ENCODE results near the gene MSTO1. TPM values are rescaled to one million over a fixed set of nuclear protein-coding genes. Genes with fewer than 3 reads are reported as not detected.

The MSTO1 gene
- polyA plus RNA-seq, 1 donor from 2014 or later: 53.8 TPM

DNA sequence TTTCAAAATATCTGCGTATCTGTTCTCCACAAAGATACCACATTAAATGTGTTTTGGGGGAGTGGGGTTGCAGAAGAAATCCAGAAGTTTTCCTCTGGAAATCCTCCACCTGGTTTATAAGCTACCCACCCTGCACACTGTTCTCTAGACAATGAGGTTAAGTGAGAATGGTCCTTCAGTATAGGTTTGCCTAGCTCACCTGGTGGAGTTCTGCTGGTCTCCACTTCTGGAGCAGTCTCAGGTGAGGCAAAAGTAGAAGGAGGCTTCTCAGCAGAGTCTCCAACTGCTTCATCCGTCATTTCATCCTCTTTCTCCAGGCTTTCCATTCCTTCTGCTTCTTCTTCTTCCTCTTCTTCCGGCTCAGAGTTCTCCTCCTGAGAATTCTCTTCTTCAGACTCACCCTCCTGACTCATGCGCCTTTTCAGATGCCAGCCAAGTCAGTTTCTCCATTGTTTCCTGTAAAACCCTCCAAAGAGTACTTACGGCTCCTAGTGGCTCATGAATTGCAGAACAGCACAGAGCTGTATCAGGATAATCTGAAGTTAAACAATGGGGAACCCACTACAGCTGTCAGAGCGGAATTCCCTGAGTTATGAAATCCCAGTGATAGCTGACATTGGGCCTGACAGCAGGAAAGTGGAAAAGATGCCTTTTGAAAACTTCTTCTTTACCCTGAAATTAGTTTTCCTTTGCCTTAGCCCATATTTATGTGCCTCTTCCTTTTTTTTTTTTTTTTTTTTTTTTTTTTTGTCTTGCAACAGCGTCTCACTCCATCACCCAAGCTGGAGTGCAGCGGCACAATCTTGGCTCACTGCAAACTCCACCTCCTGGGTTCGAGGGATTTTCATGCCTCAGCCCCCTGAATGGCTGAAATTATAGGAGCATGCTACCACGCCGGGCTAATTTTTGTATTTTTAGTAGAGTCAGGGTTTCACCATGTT lies 38.5 kb downstream of the MSTO1 start:
- peaks cover 5% of the 10 kb centered on the region for H3K9me3 ChIP-seq (ENCODE audit: low read length)
- no peaks in the 10 kb centered on the region for H3K27me3 ChIP-seq (ENCODE audit: insufficient read depth, low read depth, low read length)
- no peak overlapping the region for H3K4me2 ChIP-seq (ENCODE audit: low read length)
- H3K36me3 ChIP-seq (ENCODE audit: insufficient read depth, low read length): no peaks in the 10 kb centered on the region
- no peak overlapping the region for H2AFZ ChIP-seq (ENCODE audit: low read depth, low read length)
- H3K9me2 ChIP-seq (ENCODE audit: insufficient read depth, low read length): no peaks in the 10 kb centered on the region
- H3K4me3 ChIP-seq (ENCODE audit: low read length): peak overlapping the region; percentile 55
- peak overlapping the region; percentile 70 for H3K27ac ChIP-seq (ENCODE audit: low read length)
- H3F3A ChIP-seq (ENCODE audit: insufficient read depth, low read length, poor library complexity, severe bottlenecking): no peaks in the 10 kb centered on the region
- no peaks in the 10 kb centered on the region for H4K20me1 ChIP-seq (ENCODE audit: insufficient read depth)
- H3K79me2 ChIP-seq (replicated peaks; ENCODE audit: insufficient read depth, low read length): no peaks in the 10 kb centered on the region
- H3K9ac ChIP-seq (ENCODE audit: low read length): peak overlapping the region; percentile 42
- TF ChIP-seq, protein P1, sequence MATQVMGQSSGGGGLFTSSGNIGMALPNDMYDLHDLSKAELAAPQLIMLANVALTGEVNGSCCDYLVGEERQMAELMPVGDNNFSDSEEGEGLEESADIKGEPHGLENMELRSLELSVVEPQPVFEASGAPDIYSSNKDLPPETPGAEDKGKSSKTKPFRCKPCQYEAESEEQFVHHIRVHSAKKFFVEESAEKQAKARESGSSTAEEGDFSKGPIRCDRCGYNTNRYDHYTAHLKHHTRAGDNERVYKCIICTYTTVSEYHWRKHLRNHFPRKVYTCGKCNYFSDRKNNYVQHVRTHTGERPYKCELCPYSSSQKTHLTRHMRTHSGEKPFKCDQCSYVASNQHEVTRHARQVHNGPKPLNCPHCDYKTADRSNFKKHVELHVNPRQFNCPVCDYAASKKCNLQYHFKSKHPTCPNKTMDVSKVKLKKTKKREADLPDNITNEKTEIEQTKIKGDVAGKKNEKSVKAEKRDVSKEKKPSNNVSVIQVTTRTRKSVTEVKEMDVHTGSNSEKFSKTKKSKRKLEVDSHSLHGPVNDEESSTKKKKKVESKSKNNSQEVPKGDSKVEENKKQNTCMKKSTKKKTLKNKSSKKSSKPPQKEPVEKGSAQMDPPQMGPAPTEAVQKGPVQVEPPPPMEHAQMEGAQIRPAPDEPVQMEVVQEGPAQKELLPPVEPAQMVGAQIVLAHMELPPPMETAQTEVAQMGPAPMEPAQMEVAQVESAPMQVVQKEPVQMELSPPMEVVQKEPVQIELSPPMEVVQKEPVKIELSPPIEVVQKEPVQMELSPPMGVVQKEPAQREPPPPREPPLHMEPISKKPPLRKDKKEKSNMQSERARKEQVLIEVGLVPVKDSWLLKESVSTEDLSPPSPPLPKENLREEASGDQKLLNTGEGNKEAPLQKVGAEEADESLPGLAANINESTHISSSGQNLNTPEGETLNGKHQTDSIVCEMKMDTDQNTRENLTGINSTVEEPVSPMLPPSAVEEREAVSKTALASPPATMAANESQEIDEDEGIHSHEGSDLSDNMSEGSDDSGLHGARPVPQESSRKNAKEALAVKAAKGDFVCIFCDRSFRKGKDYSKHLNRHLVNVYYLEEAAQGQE (IDR thresholded peaks at IDR 0.05; ENCODE audit: borderline replicate concordance): peak; percentile 86
- TF ChIP-seq EP300 (conservative IDR thresholded peaks at IDR 0.05; ENCODE audit: poor library complexity, severe bottlenecking) (peak; percentile 84), POLR2AphosphoS5 (IDR thresholded peaks at IDR 0.05) (peak; percentile 49), EZH2 (IDR thresholded peaks at IDR 0.05; ENCODE audit: borderline replicate concordance, insufficient read depth, low read length, poor library complexity, severe bottlenecking) (no peak), SMC3 (conservative IDR thresholded peaks at IDR 0.05; ENCODE audit: poor library complexity) (peak; percentile 75), RAD21 (conservative IDR thresholded peaks at IDR 0.05) (peak; percentile 82), MXI1 (conservative IDR thresholded peaks at IDR 0.05; ENCODE audit: poor library complexity, severe bottlenecking) (no peak), TAF1 (IDR thresholded peaks at IDR 0.05; ENCODE audit: low read depth) (no peak)
- TF ChIP-seq, protein P2, sequence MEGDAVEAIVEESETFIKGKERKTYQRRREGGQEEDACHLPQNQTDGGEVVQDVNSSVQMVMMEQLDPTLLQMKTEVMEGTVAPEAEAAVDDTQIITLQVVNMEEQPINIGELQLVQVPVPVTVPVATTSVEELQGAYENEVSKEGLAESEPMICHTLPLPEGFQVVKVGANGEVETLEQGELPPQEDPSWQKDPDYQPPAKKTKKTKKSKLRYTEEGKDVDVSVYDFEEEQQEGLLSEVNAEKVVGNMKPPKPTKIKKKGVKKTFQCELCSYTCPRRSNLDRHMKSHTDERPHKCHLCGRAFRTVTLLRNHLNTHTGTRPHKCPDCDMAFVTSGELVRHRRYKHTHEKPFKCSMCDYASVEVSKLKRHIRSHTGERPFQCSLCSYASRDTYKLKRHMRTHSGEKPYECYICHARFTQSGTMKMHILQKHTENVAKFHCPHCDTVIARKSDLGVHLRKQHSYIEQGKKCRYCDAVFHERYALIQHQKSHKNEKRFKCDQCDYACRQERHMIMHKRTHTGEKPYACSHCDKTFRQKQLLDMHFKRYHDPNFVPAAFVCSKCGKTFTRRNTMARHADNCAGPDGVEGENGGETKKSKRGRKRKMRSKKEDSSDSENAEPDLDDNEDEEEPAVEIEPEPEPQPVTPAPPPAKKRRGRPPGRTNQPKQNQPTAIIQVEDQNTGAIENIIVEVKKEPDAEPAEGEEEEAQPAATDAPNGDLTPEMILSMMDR (IDR thresholded peaks at IDR 0.05; ENCODE audit: poor library complexity, severe bottlenecking): peak; percentile 86

DNA sequence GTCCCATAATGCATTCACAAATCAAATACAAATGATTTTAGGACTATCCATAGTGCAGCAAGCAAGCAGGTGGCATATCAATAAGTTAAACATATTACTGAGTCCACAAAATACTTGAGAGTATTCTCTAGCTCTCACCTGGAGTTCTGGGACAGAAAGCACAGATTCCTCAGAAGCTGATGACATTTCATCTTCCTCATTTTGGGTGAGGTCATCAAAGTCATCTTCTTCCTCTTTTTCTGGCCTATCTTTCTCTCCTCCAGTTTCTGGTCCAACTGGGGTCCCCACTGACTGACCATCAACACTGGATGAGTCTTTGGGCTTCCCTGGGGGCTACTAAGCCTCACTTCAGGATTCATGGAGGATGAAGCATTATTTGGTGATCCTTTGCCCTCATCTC lies 39.7 kb downstream of the MSTO1 start:
- Histone ChIP-seq H3K27ac (ENCODE audit: low read length) (no peak overlapping the region), H3K4me3 (ENCODE audit: low read length) (no peak overlapping the region), H3K79me2 (replicated peaks; ENCODE audit: insufficient read depth, low read length) (no peaks in the 10 kb centered on the region), H3K4me2 (ENCODE audit: low read length) (no peak overlapping the region), H4K20me1 (ENCODE audit: insufficient read depth) (no peaks in the 10 kb centered on the region), H3K36me3 (ENCODE audit: insufficient read depth, low read length) (no peaks in the 10 kb centered on the region), H3K27me3 (ENCODE audit: insufficient read depth, low read depth, low read length) (no peaks in the 10 kb centered on the region), H3K9me3 (ENCODE audit: low read length) (no peaks in the 10 kb centered on the region), H3F3A (ENCODE audit: insufficient read depth, low read length, poor library complexity, severe bottlenecking) (no peaks in the 10 kb centered on the region), H2AFZ (ENCODE audit: low read depth, low read length) (no peak overlapping the region), H3K9me2 (ENCODE audit: insufficient read depth, low read length) (no peaks in the 10 kb centered on the region), H3K9ac (ENCODE audit: low read length) (no peak overlapping the region)
- no peak for TF ChIP-seq TAF1 (IDR thresholded peaks at IDR 0.05; ENCODE audit: low read depth)
- TF ChIP-seq, protein P2 (IDR thresholded peaks at IDR 0.05; ENCODE audit: poor library complexity, severe bottlenecking): no peak
- TF ChIP-seq, protein P1 (IDR thresholded peaks at IDR 0.05; ENCODE audit: borderline replicate concordance): no peak
- no peak for TF ChIP-seq SMC3 (conservative IDR thresholded peaks at IDR 0.05; ENCODE audit: poor library complexity)
